Posterior vena cava (tissue), 2 donors: ENCODE data around the gene LHFPL3. TPM values are rescaled to one million over a fixed set of nuclear protein-coding genes. Genes with fewer than 3 reads are reported as not detected.
"Not testable (repeated sequence)": the region's sequence is repeated elsewhere in the genome, so short reads cannot be mapped to it uniquely, and the experiment has no call there.

Source experiments
- DNase-seq: peaks from one replicate; pipeline ENCODE4 v3.0.0-alpha.2; 2020; ENCODE audit warnings: low spot score
- intact Hi-C, 2 donors: fragments of 100-400 bp; cut with DNase I; formaldehyde crosslinking; loops; one replicate each; pipeline versions ENCODE4 v1.14.1 to v1.14.2; 2022 to 2023
- total RNA-seq, 2 donors: library from RNA; stranded (reverse); fragmentation: NEBNext Ultra II Directional; extraction: Animal tissue kit (Norgen Biotek cat#: 25700); gene quantifications; one replicate each; pipeline ENCODE4 v1.2.1, GENCODE V29; 2021
- donor health status: DM: yes; HTN: yes; CAD: no.
- donor health status: DM: yes; HTN: yes; CAD: no.

LHFPL3 gene
- total RNA-seq, 2 donors from 2014 or later: not detected

DNA sequence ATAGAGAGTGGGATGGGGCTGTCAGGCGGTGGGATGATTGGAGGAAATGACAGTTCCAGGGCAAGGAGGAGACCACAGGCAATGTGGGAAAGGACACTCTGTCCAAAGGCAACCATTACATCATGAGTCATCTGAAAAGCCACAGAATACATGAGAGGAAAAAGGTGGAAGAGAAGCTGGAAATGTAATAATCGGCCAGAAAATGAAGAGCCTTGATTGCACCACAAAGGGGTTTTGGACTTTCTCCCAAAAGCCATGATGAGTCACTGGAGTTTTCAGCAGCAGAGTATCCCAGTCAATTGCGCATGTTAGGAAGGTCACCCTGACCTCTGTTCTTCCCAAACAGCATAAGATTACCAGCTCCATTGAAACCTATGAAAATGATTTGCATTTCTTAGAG, 222.0 kb downstream of the LHFPL3 start:
- intact Hi-C loops: no loop called here
- DNase-seq: no peak

DNA sequence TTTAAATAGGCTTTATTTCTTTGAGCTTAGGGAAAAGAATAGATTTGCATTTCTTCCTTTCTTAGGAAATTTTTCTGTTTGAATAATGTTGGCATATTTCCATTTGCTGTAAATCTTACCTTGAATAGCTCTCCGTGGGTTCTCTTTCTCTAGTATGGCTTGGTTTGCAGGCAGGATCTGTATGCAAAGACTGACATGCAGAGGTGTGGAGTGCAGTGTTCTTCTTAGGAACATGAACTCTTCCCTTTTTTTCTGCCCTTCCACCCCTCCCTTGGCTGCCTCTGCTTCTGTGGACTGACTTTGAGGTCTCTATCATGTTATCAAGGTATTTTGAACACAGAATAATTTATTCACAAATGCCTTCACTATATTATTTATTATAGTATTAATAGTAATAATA, 222.8 kb downstream of the LHFPL3 start:
- intact Hi-C loops: no loop called here
- no peak for DNase-seq

DNA sequence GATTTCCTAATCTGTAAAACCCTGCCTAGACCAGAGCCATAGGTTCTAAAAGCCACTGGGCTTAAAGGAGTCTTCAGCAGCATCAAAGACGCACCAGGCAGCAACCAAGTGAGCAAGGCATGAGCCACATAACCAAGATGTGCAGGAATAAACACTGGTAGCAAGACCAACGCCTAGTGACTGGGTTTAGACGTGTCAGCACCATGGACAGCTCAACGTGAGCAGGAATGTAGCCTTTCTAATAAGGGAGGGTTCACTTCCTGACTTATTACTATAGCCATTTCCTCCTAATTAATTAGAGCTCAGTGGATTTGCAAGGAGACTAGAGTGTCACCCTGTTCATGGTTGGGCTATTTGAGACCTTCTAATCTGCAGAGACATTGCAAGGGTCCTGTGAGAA, 223.7 kb downstream of the LHFPL3 start:
- intact Hi-C loops: no loop called here
- peak; percentile 73 for DNase-seq

DNA sequence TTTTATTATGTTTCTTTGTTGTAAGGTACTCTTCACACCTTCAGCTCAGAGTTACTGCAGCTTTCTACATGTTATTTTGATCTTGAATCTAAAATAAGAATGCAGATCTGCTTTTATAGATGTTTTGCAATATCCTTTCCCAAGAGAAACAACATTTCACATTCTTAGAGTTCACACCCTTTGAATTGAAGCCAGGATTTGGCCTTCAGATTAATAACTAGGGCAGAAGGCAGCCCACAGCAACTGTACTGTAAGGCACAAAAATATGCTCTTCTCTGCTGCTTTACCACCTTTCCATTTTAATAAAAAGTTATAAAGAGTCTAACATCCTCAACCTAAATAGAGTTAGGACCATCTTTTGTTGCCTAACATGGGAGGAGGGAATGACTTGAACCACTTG, 224.7 kb downstream of the LHFPL3 start:
- no peak for DNase-seq
- intact Hi-C loops: no loop called here

DNA sequence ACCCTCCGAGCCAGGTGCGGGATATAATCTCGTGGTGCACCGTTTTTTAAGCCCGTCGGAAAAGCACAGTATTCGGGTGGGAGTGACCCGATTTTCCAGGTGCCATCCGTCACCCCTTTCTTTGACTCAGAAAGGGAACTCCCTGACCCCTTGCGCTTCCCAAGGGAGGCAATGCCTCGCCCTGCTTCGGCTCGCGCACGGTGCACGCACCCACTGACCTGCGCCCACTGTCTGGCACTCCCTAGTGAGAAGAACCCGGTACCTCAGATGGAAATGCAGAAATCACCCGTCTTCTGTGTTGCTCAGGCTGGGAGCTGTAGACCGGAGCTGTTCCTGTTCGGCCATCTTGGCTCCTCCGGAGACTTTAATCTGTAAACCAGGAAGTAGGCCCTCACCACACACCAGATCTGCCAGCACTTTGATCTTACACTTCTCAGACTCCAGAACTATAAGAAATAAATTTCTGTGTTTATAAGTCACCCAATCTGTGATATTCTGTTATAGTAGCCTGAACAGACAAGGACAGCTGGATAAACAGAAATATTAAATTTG, 235.0 kb downstream of the LHFPL3 start:
- intact Hi-C loops, DNase-seq: not testable (repeated sequence)

DNA sequence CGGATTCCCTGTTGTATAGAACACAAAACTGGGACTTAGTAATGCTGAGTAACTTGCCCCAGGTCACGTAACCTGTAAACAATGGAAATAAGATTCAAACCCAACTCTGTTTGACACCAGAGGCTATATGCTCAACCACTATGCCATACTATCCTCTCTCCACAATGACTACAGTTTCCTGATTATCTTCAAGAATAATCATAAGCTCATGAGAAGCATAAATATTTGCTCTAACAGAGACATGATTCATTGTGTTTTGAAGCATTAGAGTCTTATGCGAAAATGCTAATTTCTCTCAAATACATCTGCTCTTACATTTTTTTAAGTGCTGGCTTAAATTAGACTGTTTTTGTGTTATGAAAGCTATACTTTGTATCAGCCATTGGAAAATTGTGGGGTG, 241.3 kb downstream of the LHFPL3 start:
- DNase-seq: no peak
- intact Hi-C loops: no loop called here

DNA sequence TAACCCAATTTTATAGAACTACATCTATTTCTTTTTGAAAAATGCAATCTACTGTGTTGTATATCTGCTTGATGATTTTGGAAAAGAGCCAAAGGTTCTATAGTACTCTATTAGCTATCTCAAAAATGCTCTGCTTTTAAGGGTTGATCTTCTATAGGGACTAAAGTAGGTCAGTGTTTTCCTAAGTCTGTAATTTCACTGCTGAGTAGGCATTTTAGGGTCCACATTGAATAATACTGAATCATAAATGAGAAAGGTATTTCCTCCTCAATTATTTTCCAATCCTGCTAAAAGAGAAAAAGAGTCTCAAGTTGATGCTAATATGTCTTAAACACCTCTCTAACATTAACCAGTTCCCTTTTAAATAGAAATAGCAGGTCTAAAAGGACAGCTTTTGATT, 244.2 kb downstream of the LHFPL3 start:
- intact Hi-C loops: no loop called here
- DNase-seq: no peak

DNA sequence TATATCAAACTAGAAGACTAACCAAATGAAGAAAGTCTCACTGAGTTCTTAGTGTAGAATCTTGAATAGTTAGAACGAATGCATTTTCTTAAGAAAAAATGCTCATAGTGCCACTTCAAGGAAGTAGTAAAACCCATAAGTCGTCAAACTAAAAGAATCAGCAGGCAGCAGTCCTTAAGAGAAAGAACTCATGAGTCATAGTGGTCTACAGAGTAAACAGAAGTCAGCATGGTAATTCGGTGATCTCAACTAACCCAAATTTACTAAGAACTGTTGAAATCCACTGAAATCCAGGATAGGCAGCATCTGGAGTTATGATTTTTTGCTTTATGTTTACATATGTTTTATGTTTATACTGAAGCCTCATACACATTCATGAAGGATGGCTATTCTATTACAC, 256.2 kb downstream of the LHFPL3 start:
- no peak for DNase-seq
- intact Hi-C loops: no loop called here

DNA sequence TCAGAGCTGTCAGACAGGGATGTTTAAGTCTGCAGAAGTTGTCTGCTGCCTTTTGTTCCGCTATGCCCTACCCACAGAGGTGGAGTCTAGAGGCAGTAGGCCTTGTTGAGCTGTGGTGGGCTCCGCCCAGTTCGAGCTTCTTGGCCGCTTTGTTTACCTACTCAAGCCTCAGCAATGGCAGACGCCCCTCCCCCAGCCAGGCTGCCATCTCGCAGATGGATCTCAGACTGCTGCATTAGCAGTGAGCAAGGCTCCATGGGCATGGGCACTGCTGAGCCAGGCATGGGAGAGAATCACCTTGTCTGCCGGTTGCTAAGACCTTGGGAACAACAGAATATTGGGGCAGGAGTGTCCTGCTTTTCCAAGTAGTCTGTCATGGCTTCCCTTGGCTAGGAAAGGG, 267.2 kb downstream of the LHFPL3 start:
- DNase-seq, intact Hi-C loops: not testable (repeated sequence)

DNA sequence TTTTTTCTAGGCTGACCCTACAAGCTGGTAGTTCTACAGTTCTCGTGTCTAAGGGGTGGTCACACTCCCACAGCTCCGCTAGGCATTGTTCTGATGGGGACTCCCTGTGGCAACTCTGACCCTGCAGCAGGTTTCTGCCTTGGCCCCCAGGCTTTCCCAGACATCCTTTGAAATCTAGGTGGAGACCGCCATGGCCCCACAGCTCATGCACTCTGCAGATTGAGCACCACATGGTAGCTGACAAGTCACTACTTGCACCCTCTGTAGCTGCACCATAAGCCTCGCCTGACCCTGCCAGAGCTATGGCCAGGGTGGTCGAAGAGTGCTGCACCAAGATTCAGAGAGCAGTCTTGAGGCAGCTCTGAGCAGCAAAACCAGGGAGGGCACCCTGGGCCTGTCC, 275.6 kb downstream of the LHFPL3 start:
- intact Hi-C loops: no loop called here
- no peak for DNase-seq

DNA sequence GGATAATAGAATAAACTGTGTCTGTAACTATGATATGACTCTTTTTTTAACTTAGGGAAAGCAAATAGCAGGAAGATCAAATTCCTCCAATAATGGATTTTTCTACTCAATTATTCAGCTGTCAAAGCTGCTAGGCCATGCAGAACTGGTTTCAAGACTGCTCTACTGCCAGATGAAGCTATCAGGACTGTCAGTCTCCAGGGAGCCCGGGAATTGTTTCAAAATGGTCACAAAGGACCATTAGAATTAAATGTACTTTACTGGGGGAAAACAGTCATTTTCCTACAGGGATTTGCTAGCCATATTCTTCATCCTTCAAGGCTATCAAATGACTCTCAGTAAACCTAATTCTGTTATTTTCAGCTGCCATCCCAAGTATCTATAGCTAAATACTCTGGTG, 276.3 kb downstream of the LHFPL3 start:
- DNase-seq: no peak
- intact Hi-C loops: no loop called here

DNA sequence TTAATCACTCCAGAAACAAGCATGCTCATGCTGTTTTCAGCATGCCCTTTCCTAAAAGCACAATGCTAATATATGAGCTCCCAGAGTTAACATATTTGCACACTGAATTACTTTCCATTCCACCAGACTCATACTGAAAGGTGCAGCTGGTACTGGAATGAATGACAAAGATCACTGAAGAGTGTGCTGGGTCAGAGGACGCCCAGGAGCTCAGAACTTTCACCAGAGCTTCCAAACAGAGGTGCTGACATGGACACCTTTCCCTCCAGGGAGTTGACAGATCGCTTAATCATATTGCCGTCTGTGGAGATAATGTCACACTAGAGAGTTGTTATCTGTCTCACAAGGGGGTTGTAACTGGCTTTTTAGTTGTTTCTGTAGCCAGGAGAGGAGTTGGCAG, 292.9 kb downstream of the LHFPL3 start:
- intact Hi-C loops: no loop called here
- DNase-seq: no peak

DNA sequence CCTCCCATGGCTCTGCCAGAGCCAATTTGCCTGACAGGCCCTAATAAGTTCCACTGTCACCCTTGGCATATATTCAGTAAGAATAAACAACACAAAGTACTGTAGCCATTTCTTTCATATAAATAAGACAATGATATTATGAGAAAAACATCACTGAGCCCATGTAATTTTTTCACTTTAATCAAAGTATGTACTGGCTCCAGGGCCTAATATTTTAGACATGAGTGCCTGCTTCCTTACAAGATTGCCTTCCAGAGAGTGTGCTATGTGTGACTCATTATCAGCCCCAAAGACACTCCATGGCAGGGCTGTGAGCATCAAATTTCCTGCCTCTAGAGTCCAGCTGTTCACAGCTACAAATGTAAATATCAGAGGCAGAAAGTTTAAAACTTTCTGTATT, 297.6 kb downstream of the LHFPL3 start:
- no peak for DNase-seq
- intact Hi-C loops: no loop called here

DNA sequence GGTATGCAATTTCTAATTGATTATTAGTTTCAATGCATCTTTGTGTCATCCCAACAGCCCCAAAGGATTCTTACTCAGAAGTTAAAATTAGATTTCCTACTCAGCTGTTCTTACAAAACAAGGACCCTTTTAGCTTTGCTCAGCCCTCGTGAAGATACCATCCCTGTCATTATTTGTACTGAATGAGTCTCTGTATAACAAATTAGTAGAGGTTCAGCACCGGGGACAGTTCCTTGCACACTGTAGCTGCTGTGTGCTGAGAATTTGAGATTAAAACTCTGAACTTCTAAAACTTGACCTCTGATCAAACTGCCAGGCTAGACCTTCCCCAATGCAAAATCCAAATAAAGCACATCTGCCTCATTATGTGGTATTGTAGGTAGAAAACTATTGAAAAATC, 299.1 kb downstream of the LHFPL3 start:
- intact Hi-C loops: no loop called here

DNA sequence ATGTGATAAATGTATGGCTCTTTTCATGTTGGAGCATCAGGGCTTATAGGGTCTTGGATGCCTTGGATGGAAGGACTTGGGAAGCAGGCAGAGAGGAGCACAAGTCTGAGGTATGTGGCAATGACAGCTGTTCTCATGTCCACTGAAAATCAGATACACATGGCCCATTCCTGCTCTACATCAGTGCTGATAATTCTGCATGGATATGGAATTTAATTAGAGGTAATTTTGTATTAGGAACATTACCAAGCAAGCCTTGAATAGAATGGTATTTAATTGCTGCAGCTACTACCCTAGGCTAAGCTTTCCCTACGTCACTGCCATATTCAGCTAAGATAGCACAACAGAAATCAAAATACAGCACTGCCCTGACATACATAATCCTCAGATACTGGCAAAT, 299.6 kb downstream of the LHFPL3 start:
- intact Hi-C loops: no loop called here

More for the DNA sequence above, 299.1 kb downstream of the LHFPL3 start:
- no peak for DNase-seq

DNA sequence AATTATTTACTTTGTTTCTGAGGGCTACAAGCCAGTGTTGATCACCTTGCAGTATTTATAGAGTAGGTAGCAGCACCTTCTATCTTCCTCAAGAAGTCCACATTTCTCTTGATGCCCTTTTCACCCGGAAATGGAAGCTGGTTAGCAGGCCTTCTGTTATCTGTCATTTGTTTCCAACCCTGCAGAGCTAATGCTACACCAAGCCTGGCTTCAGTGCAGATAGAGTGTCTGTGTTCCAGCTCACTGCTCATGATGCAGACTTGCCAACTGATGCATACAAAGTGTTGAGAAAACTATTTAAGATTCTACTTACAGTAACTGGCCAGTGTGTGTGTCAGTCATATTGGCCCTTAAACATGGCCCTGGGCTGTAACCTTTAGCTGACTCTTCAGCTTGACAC, 301.0 kb downstream of the LHFPL3 start:
- intact Hi-C loops: no loop called here
- DNase-seq: no peak

More for the DNA sequence above, 299.6 kb downstream of the LHFPL3 start:
- no peak for DNase-seq

DNA sequence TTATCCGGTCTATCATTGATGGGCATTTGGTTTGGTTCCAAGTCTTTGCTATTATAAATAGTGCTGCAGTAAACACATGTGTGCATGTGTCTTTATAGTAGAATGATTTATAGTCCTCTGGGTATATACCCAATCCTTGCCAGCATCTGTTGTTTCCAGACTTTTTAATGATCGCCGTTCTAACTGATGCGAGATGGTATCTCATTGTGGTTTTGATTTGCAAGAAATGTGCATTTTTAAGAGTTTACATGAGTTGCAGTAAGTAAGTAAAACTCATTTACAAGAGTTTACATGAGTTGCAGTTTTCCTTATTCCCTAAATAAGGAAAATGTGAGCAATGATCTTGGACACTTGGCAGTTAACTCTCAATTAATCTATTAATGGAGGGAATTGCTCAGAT, 312.1 kb downstream of the LHFPL3 start:
- DNase-seq: no peak
- intact Hi-C loops: no loop called here

DNA sequence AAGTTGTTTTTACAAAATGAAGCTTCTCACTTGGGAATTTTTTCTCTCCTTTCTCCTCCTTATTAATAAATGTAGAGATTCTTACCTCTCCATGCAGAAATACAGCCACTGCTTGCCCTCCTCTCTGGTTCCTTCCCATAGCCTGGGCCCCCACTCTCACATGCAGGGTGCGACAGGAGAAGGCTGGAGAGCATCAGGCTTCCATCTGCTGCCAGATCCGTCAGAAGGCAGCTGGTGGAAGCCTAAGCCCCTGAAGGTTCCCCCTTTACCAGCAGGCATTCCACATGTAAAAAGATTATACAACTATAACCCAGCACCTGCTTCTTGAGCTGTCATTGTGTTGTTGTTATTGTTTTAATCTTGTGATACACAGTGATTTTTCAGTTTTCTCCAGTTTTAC, 314.2 kb downstream of the LHFPL3 start:
- intact Hi-C loops: no loop called here
- DNase-seq: no peak

DNA sequence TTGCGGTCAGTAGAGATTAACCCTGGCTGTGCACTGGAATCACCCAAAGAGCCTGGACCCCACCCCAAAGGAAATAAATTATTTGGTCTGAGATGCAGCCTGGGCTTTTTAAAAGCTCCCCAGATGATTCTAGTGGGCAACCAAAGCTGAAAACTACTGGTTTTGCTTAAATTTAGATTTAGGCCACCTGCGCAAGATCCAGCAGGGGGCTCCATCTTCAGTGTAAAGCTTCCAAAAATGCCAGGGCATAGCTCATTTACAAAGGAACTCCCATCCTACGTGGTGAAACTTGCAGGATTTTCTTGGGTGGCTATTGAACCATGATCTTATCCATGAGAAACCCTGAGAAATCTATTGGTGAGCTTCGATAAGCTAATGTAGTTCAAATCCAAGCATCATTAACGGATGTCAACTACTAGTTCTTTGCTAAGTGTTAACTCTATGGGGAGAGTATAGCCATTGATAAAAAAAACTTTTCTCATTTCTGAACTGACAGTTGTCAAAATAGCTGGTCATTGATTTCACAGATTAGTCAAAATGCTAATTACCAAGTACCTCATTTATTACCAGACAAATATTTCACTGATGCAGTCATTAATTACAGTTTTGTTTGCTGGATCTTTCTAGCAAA, 315.3 kb downstream of the LHFPL3 start:
- no peak for DNase-seq
- intact Hi-C loops: no loop called here

DNA sequence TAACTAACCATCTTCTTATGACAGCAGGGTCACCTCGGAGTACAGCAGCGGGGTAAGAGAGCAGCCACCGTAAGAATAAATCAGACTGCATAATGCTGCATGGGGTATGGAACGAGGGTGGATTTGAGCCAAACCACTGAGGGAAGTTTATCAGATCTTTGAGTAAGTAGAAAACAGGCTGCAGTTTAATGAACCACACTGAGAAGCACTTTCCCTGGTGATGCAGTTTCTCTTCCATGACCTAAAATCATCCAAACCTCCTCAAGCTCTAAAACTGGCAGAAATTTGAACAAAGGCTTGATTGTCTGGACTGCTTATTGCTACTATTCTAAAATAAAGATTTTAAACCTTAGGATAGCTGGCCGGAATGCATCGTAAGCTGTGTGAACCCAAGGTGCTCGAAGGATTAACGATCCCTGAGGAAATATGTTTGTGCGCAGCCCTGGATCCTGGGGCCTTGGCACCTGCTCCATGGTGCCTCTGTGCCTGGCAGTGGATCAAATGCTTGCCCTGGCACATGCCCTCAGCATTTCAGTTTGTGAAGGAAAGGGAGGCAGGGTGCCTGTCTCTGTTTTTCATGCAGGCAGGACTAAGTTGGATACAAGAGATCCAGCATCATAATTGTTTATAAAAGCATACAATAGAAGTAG, 322.7 kb downstream of the LHFPL3 start:
- intact Hi-C loops: no loop called here
- DNase-seq: no peak

DNA sequence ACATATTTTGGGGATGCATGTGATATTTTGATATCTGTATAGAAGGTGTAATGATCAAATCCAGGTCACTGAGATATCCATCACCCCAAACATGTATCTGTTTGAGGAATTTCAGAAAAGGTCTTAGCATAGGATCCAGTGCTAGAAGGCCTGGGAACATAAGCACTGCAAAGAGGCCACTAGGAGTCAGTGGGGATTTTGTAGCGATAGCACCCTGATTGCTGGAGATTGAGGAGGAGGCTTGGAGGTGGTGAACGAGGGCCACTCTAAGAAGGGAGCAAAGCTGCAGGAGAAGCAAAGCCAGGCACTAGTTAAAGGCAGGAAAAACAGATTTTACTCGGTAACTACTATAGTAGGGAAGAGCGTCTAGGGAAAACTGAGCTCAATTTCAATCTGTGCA, 324.0 kb downstream of the LHFPL3 start:
- no peak for DNase-seq
- intact Hi-C loops: no loop called here
